GM12873 (cell line): ENCODE data around the gene UBASH3B.

Experiments used
- CTCF ChIP-seq: IDR thresholded peaks from 2 replicates; pipeline ENCODE4 v1.5.1; 2012; ENCODE audit warnings: low read depth, mild to moderate bottlenecking, moderate library complexity, low read length, control low read depth; ENCODE audit not compliant: insufficient read depth; ENCODE audit errors: missing control alignments

Gene UBASH3B

GRCh38 chr11:122776546-122776945 is 121.0 kb downstream of the UBASH3B start:
- no peak for TF ChIP-seq CTCF

- TF ChIP-seq CTCF, result no peak
Observed at GRCh38 chr11:122777343-122777742, 121.8 kb downstream of the UBASH3B start.

- TF ChIP-seq CTCF, result no peak
Observed at GRCh38 chr11:122778148-122778547, 122.6 kb downstream of the UBASH3B start.

GRCh38 chr11:122779047-122779629 is 123.6 kb downstream of the UBASH3B start:
- no peak for TF ChIP-seq CTCF

- no peak for TF ChIP-seq CTCF
Observed at GRCh38 chr11:122780296-122780949, 124.9 kb downstream of the UBASH3B start.

- peak; percentile 93 for TF ChIP-seq CTCF
Observed at GRCh38 chr11:122781378-122782195, 126.1 kb downstream of the UBASH3B start.

- TF ChIP-seq CTCF, result no peak
Observed at GRCh38 chr11:122782222-122782621, 126.7 kb downstream of the UBASH3B start.
